NB4 (cell line): Measurements from ENCODE around the gene DLG2.
"Not testable (repeated sequence)": the region's sequence is repeated elsewhere in the genome, so short reads cannot be mapped to it uniquely, and the experiment has no call there.

Experiments
- CTCF ChIP-seq: IDR thresholded peaks from one replicate; pipeline ENCODE4 v1.5.1; 2012; ENCODE audit warnings: low read depth, low read length
- POLR2A ChIP-seq: IDR thresholded peaks from 2 replicates; pipeline ENCODE4 v1.6.1; 2011; ENCODE audit warnings: mild to moderate bottlenecking; ENCODE audit not compliant: insufficient read length; ENCODE audit errors: extremely low read depth
- TF ChIP-seq, protein P1 (sequence below): IDR thresholded peaks from 2 replicates; pipeline ENCODE4 v1.6.1; 2011; ENCODE audit warnings: low read depth, low read length

- not testable (repeated sequence) for TF ChIP-seq POLR2A, CTCF
- TF ChIP-seq, protein P1, sequence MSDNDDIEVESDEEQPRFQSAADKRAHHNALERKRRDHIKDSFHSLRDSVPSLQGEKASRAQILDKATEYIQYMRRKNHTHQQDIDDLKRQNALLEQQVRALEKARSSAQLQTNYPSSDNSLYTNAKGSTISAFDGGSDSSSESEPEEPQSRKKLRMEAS = not testable (repeated sequence)
These were observed 2039.3 kb downstream of the DLG2 start for GRCh38 chr11:83587797-83588196.
